ENCODE measurements around the gene ENPP5.
A peak's percentile ranks its signal among the peaks of the same experiment; 100 is the strongest.

Gene ENPP5

GRCh38 chr6:46170357-46171289 is at the start of gene ENPP5:
ENPP5 (minus strand) TSS chr6:46170980; CDS start chr6:46168262, 2,718 bp downstream.
- ATAC-seq = peak; percentile 65 to 77

- no peak for ATAC-seq
Observed at GRCh38 chr6:46219661-46220060, 48.9 kb upstream of the ENPP5 start.

GRCh38 chr6:46218457-46218856 is 47.7 kb upstream of the ENPP5 start:
- ATAC-seq = no peak

GRCh38 chr6:46217671-46218131 is 46.9 kb upstream of the ENPP5 start:
- ATAC-seq = peak; percentile 44 to 56

- no peak for ATAC-seq
Observed at GRCh38 chr6:46216879-46217278, 46.1 kb upstream of the ENPP5 start.

GRCh38 chr6:46215777-46216176 is 45.0 kb upstream of the ENPP5 start:
- no peak for ATAC-seq

- no peak for ATAC-seq
Observed at GRCh38 chr6:46215213-46215612, 44.4 kb upstream of the ENPP5 start.

- no peak for ATAC-seq
Observed at GRCh38 chr6:46211917-46212316, 41.1 kb upstream of the ENPP5 start.

- no peak for ATAC-seq
Observed at GRCh38 chr6:46210294-46210693, 39.5 kb upstream of the ENPP5 start.

- ATAC-seq = no peak
Observed at GRCh38 chr6:46208303-46208702, 37.5 kb upstream of the ENPP5 start.

- no peak for ATAC-seq
Observed at GRCh38 chr6:46207174-46207573, 36.4 kb upstream of the ENPP5 start.

GRCh38 chr6:46204880-46205650 is 34.3 kb upstream of the ENPP5 start:
- no peak for ATAC-seq

- ATAC-seq = no peak
Observed at GRCh38 chr6:46203391-46204177, 32.8 kb upstream of the ENPP5 start.

- ATAC-seq = no peak
Observed at GRCh38 chr6:46201702-46202101, 30.9 kb upstream of the ENPP5 start.

GRCh38 chr6:46199387-46199786 is 28.6 kb upstream of the ENPP5 start:
- no peak for ATAC-seq

GRCh38 chr6:46191961-46192360 is 21.2 kb upstream of the ENPP5 start:
- ATAC-seq = no peak

GRCh38 chr6:46190889-46191288 is 20.1 kb upstream of the ENPP5 start:
- no peak for ATAC-seq

- no peak for ATAC-seq
Observed at GRCh38 chr6:46189726-46190125, 18.9 kb upstream of the ENPP5 start.

- ATAC-seq = no peak
Observed at GRCh38 chr6:46186583-46186982, 15.8 kb upstream of the ENPP5 start.

GRCh38 chr6:46184114-46184513 is 13.3 kb upstream of the ENPP5 start:
- no peak for ATAC-seq

- no peak for ATAC-seq
Observed at GRCh38 chr6:46175976-46176375, 5.2 kb upstream of the ENPP5 start.

- ATAC-seq = peak; percentile 43 to 65
Observed at GRCh38 chr6:46175446-46175845, 4.7 kb upstream of the ENPP5 start.

GRCh38 chr6:46174904-46175303 is 4.1 kb upstream of the ENPP5 start:
- ATAC-seq = no peak

All from activated CD4-positive, CD25-positive, alpha-beta regulatory T cell treated with anti-CD3 and anti-CD28 coated beads, Interleukin-2, amount 50 U/mL, for 24 hours (primary cell).